GM23338 (cell line): ENCODE data around the gene ZNF532. TPM values are rescaled to one million over a fixed set of nuclear protein-coding genes. Genes with fewer than 3 reads are reported as not detected.

Experiments used
- ATAC-seq: fragments of 200-7000 bp; cut with Tn5 transposase; 3 replicates; pipeline ENCODE4 v1.9.1; 2020
- DNase-seq: peaks from one replicate; pipeline ENCODE4 v3.0.0-alpha.2; 2015; ENCODE audit warnings: low spot score
- H2AFZ ChIP-seq: fragments of 200-600 bp; sonication (generic); 2 replicates; pipeline ENCODE4 v1.8.0; 2016; ENCODE audit warnings: antibody characterized with exemption, mild to moderate bottlenecking, moderate library complexity
- H3F3A ChIP-seq: fragments of 200-600 bp; sonication (generic); replicated peaks from 2 replicates; pipeline ENCODE4 v1.8.0; 2017; ENCODE audit warnings: antibody characterized with exemption, mixed run types, low read depth
- H3K27ac ChIP-seq: fragments of 200-600 bp; sonication (generic); 2 replicates; pipeline ENCODE4 v1.6.1; 2016; ENCODE audit warnings: low read depth
- H3K27me3 ChIP-seq: fragments of 200-600 bp; sonication (generic); 2 replicates; pipeline ENCODE4 v1.8.0; 2016; ENCODE audit warnings: mild to moderate bottlenecking, mixed run types, moderate library complexity; ENCODE audit not compliant: insufficient read depth
- H3K36me3 ChIP-seq: fragments of 200-600 bp; sonication (generic); 2 replicates; pipeline ENCODE4 v1.8.0; 2016; ENCODE audit warnings: mild to moderate bottlenecking; ENCODE audit not compliant: insufficient read depth
- H3K4me1 ChIP-seq: fragments of 200-600 bp; sonication (generic); 2 replicates; pipeline ENCODE4 v1.8.0; 2016; ENCODE audit warnings: mild to moderate bottlenecking, moderate library complexity; ENCODE audit not compliant: insufficient read depth
- H3K4me2 ChIP-seq: fragments of 200-600 bp; sonication (generic); 2 replicates; pipeline ENCODE4 v1.7.1; 2017; ENCODE audit warnings: mixed run types
- H3K4me3 ChIP-seq: fragments of 200-600 bp; sonication (generic); 2 replicates; pipeline ENCODE4 v1.6.1; 2016; ENCODE audit warnings: mixed run types
- H3K79me2 ChIP-seq: fragments of 200-600 bp; sonication (generic); replicated peaks from 2 replicates; pipeline ENCODE4 v1.8.0; 2017; ENCODE audit warnings: mild to moderate bottlenecking; ENCODE audit not compliant: insufficient read depth
- H3K9me2 ChIP-seq: fragments of 200-600 bp; sonication (generic); 2 replicates; pipeline ENCODE4 v1.8.0; 2017; ENCODE audit not compliant: insufficient read depth
- H4K20me1 ChIP-seq: fragments of 200-600 bp; sonication (generic); replicated peaks from 2 replicates; pipeline ENCODE4 v1.8.0; 2017; ENCODE audit warnings: mild to moderate bottlenecking; ENCODE audit not compliant: insufficient read depth
- H3K27ac Mint-ChIP-seq: 2 replicates; pipeline ENCODE4 v1.8.0; 2020; ENCODE audit warnings: inconsistent platforms, mild to moderate bottlenecking, moderate library complexity, mixed read lengths
- H3K27me3 Mint-ChIP-seq: 3 replicates; pipeline ENCODE4 v1.8.0; 2022; ENCODE audit warnings: low read depth, mild to moderate bottlenecking, moderate library complexity, mixed read lengths, inconsistent platforms; ENCODE audit not compliant: insufficient read depth, poor library complexity
- H3K36me3 Mint-ChIP-seq: 3 replicates; pipeline ENCODE4 v1.8.0; 2021; ENCODE audit warnings: low read depth, mild to moderate bottlenecking, inconsistent platforms, moderate library complexity, mixed read lengths
- H3K4me1 Mint-ChIP-seq: 3 replicates; pipeline ENCODE4 v1.8.0; 2020; ENCODE audit warnings: mild to moderate bottlenecking, inconsistent platforms, mixed read lengths
- H3K4me3 Mint-ChIP-seq: 3 replicates; pipeline ENCODE4 v1.8.0; 2021; ENCODE audit warnings: moderate library complexity, mild to moderate bottlenecking, inconsistent platforms, mixed read lengths
- H3K9me3 Mint-ChIP-seq: 3 replicates; pipeline ENCODE4 v1.8.0; 2020; ENCODE audit warnings: moderate library complexity, mild to moderate bottlenecking, inconsistent platforms, mixed read lengths
- CREB1 ChIP-seq: fragments of 250-450 bp; sonication (Bioruptor Pico); IDR thresholded peaks from 2 replicates; pipeline ENCODE4 v1.5.0; 2020; ENCODE audit warnings: low read depth, mild to moderate bottlenecking, moderate library complexity
- ETS1 ChIP-seq: IDR thresholded peaks from 2 replicates; pipeline ENCODE4 v1.6.1; 2016; ENCODE audit warnings: antibody characterized with exemption
- EZH2 ChIP-seq: fragments of 200-600 bp; sonication (generic); IDR thresholded peaks from one replicate; pipeline ENCODE4 v1.8.0; 2017; ENCODE audit warnings: antibody characterized with exemption, mild to moderate bottlenecking, low read depth; ENCODE audit not compliant: unreplicated experiment
- ZNF114 ChIP-seq: fragments of 250-450 bp; sonication (Bioruptor Pico); IDR thresholded peaks from 2 replicates; pipeline ENCODE4 v1.5.0; 2020; ENCODE audit warnings: mild to moderate bottlenecking, moderate library complexity
- polyA plus RNA-seq: library from polyadenylated mRNA; unstranded; fragments of >200 nt; fragmentation: Nextera tagmentation; extraction: Ambion mirVana; gene quantifications from 2 replicates; pipeline ENCODE4 v1.2.1, GENCODE V29; 2016
- total RNA-seq: library from RNA; depleted of rRNA; stranded (reverse); fragments of >200 nt; shearing (Covaris generic); gene quantifications from 2 replicates; pipeline ENCODE4 v1.2.3, GENCODE V29; 2014
- TF ChIP-seq, protein P1 (sequence below), 2 experiments: fragments of 200-600 bp in 1 of 2; sonication (generic) in 1 of 2; conservative IDR thresholded peaks; 2 replicates each; pipeline versions ENCODE4 v1.5.1 to v1.6.1; 2016 to 2017; ENCODE audit warnings: antibody characterized with exemption in 2 of 2, low read depth in 2 of 2, mild to moderate bottlenecking in 2 of 2, moderate library complexity in 1 of 2
- TF ChIP-seq, protein P2 (sequence below): fragments of 250-450 bp; sonication (Bioruptor Pico); IDR thresholded peaks from 2 replicates; pipeline ENCODE4 v1.5.0; 2020; ENCODE audit warnings: mild to moderate bottlenecking, moderate library complexity
- TF ChIP-seq, protein P3 (sequence below): IDR thresholded peaks from one replicate; pipeline ENCODE4 v1.6.1; 2018; ENCODE audit warnings: antibody characterized with exemption; ENCODE audit not compliant: unreplicated experiment

ZNF532 gene
- total and polyA plus RNA-seq, 2 experiments from 2014 or later, result 51.5 to 225 TPM

DNA sequence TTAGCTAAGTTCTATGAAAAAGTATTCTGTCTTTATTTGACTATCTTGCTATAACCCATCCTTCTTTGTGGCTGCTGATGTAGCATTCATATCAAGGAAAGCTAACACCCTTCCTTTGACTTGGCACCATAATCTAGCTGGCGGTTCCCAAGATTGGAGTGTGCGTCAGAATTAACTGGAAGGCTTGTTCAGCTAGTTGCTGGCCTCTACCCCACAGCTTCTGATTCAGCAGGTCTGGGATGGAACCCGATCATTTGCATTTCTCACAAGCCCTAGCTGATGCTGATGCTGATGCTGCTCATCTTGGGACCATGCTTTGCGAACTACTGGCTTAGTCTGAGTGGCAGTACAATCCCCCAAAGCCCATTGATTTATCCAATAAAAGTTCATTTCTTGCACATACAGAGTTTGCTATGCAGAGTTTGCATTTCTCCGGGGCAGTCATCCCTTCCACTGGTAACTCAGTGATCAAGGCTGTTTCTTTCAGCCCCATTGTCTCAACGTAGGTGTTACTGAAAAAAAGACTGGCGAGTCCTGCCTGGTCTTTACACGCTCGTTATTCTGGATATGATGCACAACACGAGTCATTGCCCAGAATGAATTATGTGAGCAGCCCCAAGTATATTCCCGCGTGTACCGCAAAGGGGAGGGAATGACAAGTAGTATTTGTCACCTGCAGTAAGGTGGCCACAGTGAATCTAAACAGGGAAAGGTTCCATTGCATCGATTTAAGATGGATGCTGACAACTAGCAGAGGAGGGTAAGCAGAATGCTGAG is 96.5 kb downstream of the ZNF532 start (continued):
- TF ChIP-seq, protein P1, sequence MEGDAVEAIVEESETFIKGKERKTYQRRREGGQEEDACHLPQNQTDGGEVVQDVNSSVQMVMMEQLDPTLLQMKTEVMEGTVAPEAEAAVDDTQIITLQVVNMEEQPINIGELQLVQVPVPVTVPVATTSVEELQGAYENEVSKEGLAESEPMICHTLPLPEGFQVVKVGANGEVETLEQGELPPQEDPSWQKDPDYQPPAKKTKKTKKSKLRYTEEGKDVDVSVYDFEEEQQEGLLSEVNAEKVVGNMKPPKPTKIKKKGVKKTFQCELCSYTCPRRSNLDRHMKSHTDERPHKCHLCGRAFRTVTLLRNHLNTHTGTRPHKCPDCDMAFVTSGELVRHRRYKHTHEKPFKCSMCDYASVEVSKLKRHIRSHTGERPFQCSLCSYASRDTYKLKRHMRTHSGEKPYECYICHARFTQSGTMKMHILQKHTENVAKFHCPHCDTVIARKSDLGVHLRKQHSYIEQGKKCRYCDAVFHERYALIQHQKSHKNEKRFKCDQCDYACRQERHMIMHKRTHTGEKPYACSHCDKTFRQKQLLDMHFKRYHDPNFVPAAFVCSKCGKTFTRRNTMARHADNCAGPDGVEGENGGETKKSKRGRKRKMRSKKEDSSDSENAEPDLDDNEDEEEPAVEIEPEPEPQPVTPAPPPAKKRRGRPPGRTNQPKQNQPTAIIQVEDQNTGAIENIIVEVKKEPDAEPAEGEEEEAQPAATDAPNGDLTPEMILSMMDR (conservative IDR thresholded peaks at IDR 0.05; ENCODE audit: low read depth in 2 of 2), result no peak

GRCh38 chr18:58962336-58962735 is 97.7 kb downstream of the ZNF532 start:
- no peak for DNase-seq
- Mint-ChIP-seq H3K4me1 (peaks cover 10% of the 10 kb centered on the region), H3K4me3 (no peak overlapping the region), H3K36me3 (peaks cover 85% of the 10 kb centered on the region), H3K27me3 (peaks cover 28% of the 10 kb centered on the region), H3K9me3 (no peaks in the 10 kb centered on the region), H3K27ac (peak overlapping the region; percentile 64; the same call in 1 of the 2 replicates)
- Histone ChIP-seq H3F3A (peaks cover 29% of the 10 kb centered on the region; the same call in 1 of the 2 replicates), H3K27ac (peak overlapping the region; percentile 79), H2AFZ (no peak overlapping the region), H3K4me2 (no peak overlapping the region), H3K4me1 (peaks cover 4% of the 10 kb centered on the region; the same call in 1 of the 2 replicates), H3K9me2 (no peaks in the 10 kb centered on the region), H3K36me3 (peaks cover 49% of the 10 kb centered on the region), H3K27me3 (no peaks in the 10 kb centered on the region), H4K20me1 (peaks cover 22% of the 10 kb centered on the region), H3K4me3 (no peak overlapping the region), H3K79me2 (peaks cover 96% of the 10 kb centered on the region)
- ATAC-seq, result peak; percentile 26; the same call in 2 of the 3 replicates
- TF ChIP-seq EZH2 (no peak), CREB1 (no peak), ZNF114 (no peak), ETS1 (no peak)
- TF ChIP-seq, protein P2, sequence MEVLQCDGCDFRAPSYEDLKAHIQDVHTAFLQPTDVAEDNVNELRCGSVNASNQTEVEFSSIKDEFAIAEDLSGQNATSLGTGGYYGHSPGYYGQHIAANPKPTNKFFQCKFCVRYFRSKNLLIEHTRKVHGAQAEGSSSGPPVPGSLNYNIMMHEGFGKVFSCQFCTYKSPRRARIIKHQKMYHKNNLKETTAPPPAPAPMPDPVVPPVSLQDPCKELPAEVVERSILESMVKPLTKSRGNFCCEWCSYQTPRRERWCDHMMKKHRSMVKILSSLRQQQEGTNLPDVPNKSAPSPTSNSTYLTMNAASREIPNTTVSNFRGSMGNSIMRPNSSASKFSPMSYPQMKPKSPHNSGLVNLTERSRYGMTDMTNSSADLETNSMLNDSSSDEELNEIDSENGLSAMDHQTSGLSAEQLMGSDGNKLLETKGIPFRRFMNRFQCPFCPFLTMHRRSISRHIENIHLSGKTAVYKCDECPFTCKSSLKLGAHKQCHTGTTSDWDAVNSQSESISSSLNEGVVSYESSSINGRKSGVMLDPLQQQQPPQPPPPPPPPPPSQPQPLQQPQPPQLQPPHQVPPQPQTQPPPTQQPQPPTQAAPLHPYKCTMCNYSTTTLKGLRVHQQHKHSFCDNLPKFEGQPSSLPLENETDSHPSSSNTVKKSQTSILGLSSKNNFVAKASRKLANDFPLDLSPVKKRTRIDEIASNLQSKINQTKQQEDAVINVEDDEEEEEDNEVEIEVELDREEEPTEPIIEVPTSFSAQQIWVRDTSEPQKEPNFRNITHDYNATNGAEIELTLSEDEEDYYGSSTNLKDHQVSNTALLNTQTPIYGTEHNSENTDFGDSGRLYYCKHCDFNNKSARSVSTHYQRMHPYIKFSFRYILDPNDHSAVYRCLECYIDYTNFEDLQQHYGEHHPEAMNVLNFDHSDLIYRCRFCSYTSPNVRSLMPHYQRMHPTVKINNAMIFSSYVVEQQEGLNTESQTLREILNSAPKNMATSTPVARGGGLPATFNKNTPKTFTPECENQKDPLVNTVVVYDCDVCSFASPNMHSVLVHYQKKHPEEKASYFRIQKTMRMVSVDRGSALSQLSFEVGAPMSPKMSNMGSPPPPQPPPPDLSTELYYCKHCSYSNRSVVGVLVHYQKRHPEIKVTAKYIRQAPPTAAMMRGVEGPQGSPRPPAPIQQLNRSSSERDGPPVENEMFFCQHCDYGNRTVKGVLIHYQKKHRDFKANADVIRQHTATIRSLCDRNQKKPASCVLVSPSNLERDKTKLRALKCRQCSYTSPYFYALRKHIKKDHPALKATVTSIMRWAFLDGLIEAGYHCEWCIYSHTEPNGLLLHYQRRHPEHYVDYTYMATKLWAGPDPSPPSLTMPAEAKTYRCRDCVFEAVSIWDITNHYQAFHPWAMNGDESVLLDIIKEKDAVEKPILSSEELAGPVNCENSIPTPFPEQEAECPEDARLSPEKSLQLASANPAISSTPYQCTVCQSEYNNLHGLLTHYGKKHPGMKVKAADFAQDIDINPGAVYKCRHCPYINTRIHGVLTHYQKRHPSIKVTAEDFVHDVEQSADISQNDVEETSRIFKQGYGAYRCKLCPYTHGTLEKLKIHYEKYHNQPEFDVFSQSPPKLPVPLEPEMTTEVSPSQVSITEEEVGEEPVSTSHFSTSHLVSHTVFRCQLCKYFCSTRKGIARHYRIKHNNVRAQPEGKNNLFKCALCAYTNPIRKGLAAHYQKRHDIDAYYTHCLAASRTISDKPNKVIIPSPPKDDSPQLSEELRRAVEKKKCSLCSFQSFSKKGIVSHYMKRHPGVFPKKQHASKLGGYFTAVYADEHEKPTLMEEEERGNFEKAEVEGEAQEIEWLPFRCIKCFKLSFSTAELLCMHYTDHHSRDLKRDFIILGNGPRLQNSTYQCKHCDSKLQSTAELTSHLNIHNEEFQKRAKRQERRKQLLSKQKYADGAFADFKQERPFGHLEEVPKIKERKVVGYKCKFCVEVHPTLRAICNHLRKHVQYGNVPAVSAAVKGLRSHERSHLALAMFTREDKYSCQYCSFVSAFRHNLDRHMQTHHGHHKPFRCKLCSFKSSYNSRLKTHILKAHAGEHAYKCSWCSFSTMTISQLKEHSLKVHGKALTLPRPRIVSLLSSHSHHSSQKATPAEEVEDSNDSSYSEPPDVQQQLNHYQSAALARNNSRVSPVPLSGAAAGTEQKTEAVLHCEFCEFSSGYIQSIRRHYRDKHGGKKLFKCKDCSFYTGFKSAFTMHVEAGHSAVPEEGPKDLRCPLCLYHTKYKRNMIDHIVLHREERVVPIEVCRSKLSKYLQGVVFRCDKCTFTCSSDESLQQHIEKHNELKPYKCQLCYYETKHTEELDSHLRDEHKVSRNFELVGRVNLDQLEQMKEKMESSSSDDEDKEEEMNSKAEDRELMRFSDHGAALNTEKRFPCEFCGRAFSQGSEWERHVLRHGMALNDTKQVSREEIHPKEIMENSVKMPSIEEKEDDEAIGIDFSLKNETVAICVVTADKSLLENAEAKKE (CRISPR knock-in tag), result no peak
- TF ChIP-seq, protein P3, sequence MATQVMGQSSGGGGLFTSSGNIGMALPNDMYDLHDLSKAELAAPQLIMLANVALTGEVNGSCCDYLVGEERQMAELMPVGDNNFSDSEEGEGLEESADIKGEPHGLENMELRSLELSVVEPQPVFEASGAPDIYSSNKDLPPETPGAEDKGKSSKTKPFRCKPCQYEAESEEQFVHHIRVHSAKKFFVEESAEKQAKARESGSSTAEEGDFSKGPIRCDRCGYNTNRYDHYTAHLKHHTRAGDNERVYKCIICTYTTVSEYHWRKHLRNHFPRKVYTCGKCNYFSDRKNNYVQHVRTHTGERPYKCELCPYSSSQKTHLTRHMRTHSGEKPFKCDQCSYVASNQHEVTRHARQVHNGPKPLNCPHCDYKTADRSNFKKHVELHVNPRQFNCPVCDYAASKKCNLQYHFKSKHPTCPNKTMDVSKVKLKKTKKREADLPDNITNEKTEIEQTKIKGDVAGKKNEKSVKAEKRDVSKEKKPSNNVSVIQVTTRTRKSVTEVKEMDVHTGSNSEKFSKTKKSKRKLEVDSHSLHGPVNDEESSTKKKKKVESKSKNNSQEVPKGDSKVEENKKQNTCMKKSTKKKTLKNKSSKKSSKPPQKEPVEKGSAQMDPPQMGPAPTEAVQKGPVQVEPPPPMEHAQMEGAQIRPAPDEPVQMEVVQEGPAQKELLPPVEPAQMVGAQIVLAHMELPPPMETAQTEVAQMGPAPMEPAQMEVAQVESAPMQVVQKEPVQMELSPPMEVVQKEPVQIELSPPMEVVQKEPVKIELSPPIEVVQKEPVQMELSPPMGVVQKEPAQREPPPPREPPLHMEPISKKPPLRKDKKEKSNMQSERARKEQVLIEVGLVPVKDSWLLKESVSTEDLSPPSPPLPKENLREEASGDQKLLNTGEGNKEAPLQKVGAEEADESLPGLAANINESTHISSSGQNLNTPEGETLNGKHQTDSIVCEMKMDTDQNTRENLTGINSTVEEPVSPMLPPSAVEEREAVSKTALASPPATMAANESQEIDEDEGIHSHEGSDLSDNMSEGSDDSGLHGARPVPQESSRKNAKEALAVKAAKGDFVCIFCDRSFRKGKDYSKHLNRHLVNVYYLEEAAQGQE, result no peak
- TF ChIP-seq, protein P1 (conservative IDR thresholded peaks at IDR 0.05; ENCODE audit: low read depth in 2 of 2), result 0 out of 4 replicates have a peak, but pooled peaks of 1 of the 2 experiments have one; percentile 9
